Measurements from ENCODE around the gene ARF3. TPM values are rescaled to one million over a fixed set of nuclear protein-coding genes. Genes with fewer than 3 reads are reported as not detected.

ARF3 gene
- total and polyA plus RNA-seq, 2 of the 13 experiments (the other 11 are each of a cell fraction or from before 2014, with no cell fraction given) = 53.8 to 57.9 TPM

GRCh38 chr12:48973531-48973930, 16.2 kb upstream of the ARF3 start:
- intact Hi-C loops (cut with micrococcal nuclease; ENCODE audit: unreplicated experiment) (no loop called here), in situ Hi-C loops (cut with HindIII; ENCODE audit: extremely low pct_ligation_motif_present, low pct_unique_long_range_greater_than_20kb) (no loop called here)
- Histone ChIP-seq H3K4me1 (ENCODE audit: insufficient read depth, low read length) (peaks cover 67% of the 10 kb centered on the region), H3K9me3 (ENCODE audit: low read length) (no peaks in the 10 kb centered on the region), H3K9ac (ENCODE audit: insufficient read depth, low read depth, low read length) (no peak overlapping the region), H3K27ac (ENCODE audit: extremely low read length, insufficient read depth, low read length) (no peak overlapping the region), H3K79me2 (ENCODE audit: insufficient read depth, low read length) (no peaks in the 10 kb centered on the region), H3K36me3 (replicated peaks in 1 of 2; ENCODE audit: control insufficient read depth in 1 of 2, insufficient read depth in 2 of 2, low read length in 2 of 2) (no peaks in the 10 kb centered on the region), H2AFZ (ENCODE audit: low read length) (no peak overlapping the region), H3K27me3 (ENCODE audit: control insufficient read depth in 1 of 2, insufficient read depth in 2 of 2, low read length in 2 of 2) (peaks cover 26 to 79% of the 10 kb centered on the region in 2 experiments), H3K4me2 (ENCODE audit: low read depth, low read length) (no peak overlapping the region), H3K4me3 (replicated peaks in 1 of 3; ENCODE audit: insufficient read depth in 1 of 3, low read depth in 2 of 3, low read length in 3 of 3) (no peak overlapping the region; a peak in 1 of 6 replicates), H4K20me1 (ENCODE audit: insufficient read depth, low read length) (peaks cover 9% of the 10 kb centered on the region; the same call in 1 of the 2 replicates)
- ChIA-PET POLR2A (interaction anchor here (1.2 kb wide), 1 partner anchor 16 kb away, joined by 3 read pairs; the partner anchor contains the start of gene ARF3), CTCF (ENCODE audit: low intra/inter-chr PET ratio, low total read pairs) (interaction anchor here (1.2 to 2.7 kb wide), 2 partner anchors 15 to 22 kb away, joined by 6 to 11 read pairs; no protein-coding TSS in a partner anchor)
- DNase-seq (ENCODE audit: low spot score) = peak; percentile 39
- WGBS (ENCODE audit: low lambda C conversion rate) = 0% methylated on average over 2 of the region's 12 CpGs
- no peak for FAIRE-seq
- ATAC-seq = peak; percentile 52
- BruUV-seq (replicated peaks) = no TSS peak
- TF ChIP-seq RCOR2 (CRISPR knock-in tag; IDR thresholded peaks at IDR 0.05) = no peak
- peak; percentile 12; the same call in 1 of the 2 replicates for TF ChIP-seq CEBPB (IDR thresholded peaks at IDR 0.05; ENCODE audit: borderline replicate concordance, low read depth, low read length)
- no peak for TF ChIP-seq FOXC1 (CRISPR knock-in tag; IDR thresholded peaks at IDR 0.05; ENCODE audit: borderline replicate concordance)
- 0 out of 2 replicates have a peak, but pooled peaks have one; percentile 14 for TF ChIP-seq PATZ1 (CRISPR knock-in tag; IDR thresholded peaks at IDR 0.05)
- no peak for TF ChIP-seq STAG1 (CRISPR knock-in tag; IDR thresholded peaks at IDR 0.05)
- TF ChIP-seq IKZF4 (CRISPR knock-in tag; IDR thresholded peaks at IDR 0.05; ENCODE audit: borderline replicate concordance, low read depth, not compliant biosample characterization) = no peak
- no peak for TF ChIP-seq MEIS1 (CRISPR knock-in tag; IDR thresholded peaks at IDR 0.05; ENCODE audit: borderline replicate concordance)
- TF ChIP-seq ZFP91 (CRISPR knock-in tag; IDR thresholded peaks at IDR 0.05; ENCODE audit: borderline replicate concordance) = 0 out of 2 replicates have a peak, but pooled peaks have one; percentile 23
- no peak for TF ChIP-seq CENPBD1 (CRISPR knock-in tag; IDR thresholded peaks at IDR 0.05; ENCODE audit: borderline replicate concordance, low read depth)
- no peak for TF ChIP-seq ZNF839 (CRISPR knock-in tag; IDR thresholded peaks at IDR 0.05; ENCODE audit: borderline replicate concordance)
- TF ChIP-seq FOXJ3 (CRISPR knock-in tag; IDR thresholded peaks at IDR 0.05; ENCODE audit: borderline replicate concordance) = no peak

Measured in HepG2 (cell line).